AG04449 (cell line): ENCODE results near the gene CTSO.

ENCODE experiments used
- CTCF ChIA-PET: fragments of 350-600 bp; formaldehyde crosslinking; extraction: SDS; loops from one replicate; lab custom pipeline; 2021; ENCODE audit warnings: antibody characterized with exemption; lab: Yijun Ruan, JAX
- POLR2A ChIA-PET: fragments of 400-600, 350-600 bp; formaldehyde crosslinking; extraction: SDS; loops from one replicate; lab custom pipeline; 2020; ENCODE audit warnings: antibody characterized with exemption, inconsistent platforms; lab: Yijun Ruan, JAX
- DNase-seq: peaks from one replicate; pipeline ENCODE4 v3.0.0-alpha.2; 2010; ENCODE audit warnings: low read depth, low spot score
- H3K4me3 ChIP-seq: 2 replicates; pipeline ENCODE4 v1.5.1; 2011; ENCODE audit warnings: low read depth, mild to moderate bottlenecking, control low read depth, low read length
- TF ChIP-seq, protein P1 (sequence below): IDR thresholded peaks from one replicate; pipeline ENCODE4 v1.5.1; 2011; ENCODE audit warnings: mild to moderate bottlenecking, moderate library complexity, low read length, control low read depth, inconsistent platforms; ENCODE audit not compliant: insufficient read depth; ENCODE audit errors: missing control alignments

The CTSO gene

DNA sequence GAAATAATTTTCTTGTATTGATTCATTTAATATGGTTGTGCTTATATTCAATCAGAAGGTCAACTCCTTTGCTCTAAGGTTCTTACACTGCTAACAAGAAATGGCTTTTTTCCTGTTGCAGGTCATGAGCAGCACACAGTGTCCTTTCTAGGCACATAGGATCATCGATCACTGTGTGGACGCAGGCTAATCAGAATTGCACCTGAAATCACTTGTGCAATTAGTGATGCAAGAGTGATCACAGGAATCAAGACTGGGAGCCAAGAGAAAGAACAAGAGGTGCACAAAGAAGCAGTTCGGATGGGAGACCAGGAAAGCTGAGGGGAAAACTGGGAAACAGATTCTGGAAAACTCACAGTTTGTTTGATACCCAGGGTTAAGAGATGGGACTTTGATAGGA, 29.0 kb downstream of the CTSO start:
- CTCF ChIA-PET = no interaction called here
- POLR2A ChIA-PET = no interaction called here

DNA sequence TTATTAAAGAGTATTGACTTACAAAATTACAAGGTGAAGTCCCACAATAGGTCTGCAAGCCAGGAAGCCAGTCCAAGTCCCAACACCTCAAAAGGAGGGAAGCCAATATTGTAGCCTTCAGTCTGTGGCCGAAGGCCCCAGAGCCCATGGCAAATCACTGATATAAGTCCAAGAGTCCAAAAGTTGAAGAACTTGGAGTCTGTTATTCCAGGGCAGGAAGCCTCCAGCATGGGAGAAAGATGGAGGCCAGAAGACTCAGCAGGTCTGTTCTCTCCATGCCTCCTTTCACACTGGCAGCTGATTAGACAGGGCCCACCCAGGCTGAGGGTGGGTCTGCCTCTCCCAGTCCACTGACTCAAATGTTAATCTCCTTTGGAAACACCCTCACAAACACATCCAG, 32.1 kb downstream of the CTSO start:
- POLR2A ChIA-PET = no interaction called here
- DNase-seq = no peak

More for the DNA sequence above, 29.0 kb downstream of the CTSO start:
- TF ChIP-seq, protein P1, sequence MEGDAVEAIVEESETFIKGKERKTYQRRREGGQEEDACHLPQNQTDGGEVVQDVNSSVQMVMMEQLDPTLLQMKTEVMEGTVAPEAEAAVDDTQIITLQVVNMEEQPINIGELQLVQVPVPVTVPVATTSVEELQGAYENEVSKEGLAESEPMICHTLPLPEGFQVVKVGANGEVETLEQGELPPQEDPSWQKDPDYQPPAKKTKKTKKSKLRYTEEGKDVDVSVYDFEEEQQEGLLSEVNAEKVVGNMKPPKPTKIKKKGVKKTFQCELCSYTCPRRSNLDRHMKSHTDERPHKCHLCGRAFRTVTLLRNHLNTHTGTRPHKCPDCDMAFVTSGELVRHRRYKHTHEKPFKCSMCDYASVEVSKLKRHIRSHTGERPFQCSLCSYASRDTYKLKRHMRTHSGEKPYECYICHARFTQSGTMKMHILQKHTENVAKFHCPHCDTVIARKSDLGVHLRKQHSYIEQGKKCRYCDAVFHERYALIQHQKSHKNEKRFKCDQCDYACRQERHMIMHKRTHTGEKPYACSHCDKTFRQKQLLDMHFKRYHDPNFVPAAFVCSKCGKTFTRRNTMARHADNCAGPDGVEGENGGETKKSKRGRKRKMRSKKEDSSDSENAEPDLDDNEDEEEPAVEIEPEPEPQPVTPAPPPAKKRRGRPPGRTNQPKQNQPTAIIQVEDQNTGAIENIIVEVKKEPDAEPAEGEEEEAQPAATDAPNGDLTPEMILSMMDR = no peak
- H3K4me3 ChIP-seq = no peak overlapping the region
- no peak for DNase-seq

DNA sequence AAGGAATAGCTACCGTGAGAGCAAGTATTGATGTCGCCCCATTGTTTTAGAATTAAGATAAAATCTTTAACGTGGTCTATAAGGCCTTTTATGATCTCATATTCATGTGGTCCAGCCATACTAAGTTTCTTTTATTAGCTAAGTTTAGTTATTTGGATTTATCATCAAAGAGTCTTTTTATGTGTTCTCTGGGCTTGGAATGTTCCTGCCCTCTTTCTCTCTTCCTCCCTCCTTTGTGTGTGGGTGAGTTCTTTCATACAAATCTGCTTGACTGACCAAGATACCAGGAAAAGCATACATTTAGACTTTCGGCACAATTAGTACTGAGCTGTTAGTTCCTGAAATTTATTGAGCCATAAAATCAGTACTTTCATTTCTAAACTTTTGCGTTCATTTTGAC, 38.9 kb downstream of the CTSO start:
- CTCF ChIA-PET = no interaction called here
- TF ChIP-seq, protein P1 = no peak
- POLR2A ChIA-PET = no interaction called here
- no peak for DNase-seq
- H3K4me3 ChIP-seq = no peak overlapping the region

More for the DNA sequence above, 32.1 kb downstream of the CTSO start:
- H3K4me3 ChIP-seq = no peak overlapping the region
- TF ChIP-seq, protein P1 = no peak
- CTCF ChIA-PET = no interaction called here

DNA sequence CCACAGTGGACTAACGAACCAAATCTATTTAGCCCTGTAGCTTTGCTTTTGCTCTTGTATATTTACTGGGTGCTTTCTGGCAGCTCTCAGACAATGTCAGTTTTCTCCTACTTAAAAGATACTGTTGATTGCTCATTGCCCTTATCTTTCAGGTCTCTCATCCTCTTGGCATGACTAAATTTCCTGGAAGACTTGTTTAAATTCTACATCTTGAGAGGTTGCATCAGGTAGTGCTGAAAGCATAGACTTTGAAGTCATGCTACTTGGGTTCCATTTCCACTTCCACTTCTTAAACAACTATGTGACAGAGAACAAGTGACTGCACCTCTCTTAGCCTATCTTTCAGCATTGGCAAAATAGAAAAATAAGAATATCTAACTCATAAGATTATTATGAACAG, 41.8 kb downstream of the CTSO start:
- TF ChIP-seq, protein P1 = no peak
- ChIA-PET CTCF (no interaction called here), POLR2A (no interaction called here)
- H3K4me3 ChIP-seq = no peak overlapping the region
- DNase-seq = no peak

DNA sequence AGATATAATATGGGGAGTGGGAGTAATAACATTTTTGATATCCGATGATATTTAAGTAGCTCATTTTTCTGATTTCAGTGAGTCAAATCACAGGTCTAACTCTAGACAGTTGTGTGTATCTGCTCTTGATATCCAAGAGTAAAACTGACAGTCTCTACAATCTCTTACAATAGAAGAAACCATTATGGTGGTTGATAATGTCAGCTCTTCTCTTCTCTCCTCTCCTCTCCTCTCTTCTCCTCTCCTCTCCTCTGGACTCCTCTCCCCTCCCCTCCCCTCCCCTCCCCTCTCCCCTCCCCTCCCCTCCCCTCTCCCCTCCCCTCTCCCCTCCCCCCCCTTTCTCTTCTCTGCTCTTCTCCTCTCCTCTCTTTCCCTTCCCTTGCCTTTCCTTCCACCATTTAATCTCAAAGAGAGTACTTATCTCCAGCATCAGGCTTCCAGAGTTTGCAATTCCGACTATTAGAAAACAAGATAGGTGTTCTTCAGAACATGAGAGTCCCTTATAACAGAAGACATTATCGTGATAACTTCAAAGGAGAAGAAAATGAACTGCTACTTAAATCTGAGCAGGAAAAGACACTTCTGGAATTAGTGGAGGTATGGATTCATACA, 43.9 kb downstream of the CTSO start:
- DNase-seq = no peak
- POLR2A ChIA-PET = no interaction called here

More for the DNA sequence above, 43.9 kb downstream of the CTSO start:
- H3K4me3 ChIP-seq = no peak overlapping the region
- TF ChIP-seq, protein P1 = no peak
- CTCF ChIA-PET = interaction anchor here (0.6 to 1.4 kb wide), 2 partner anchors 9 to 43 kb away, joined by 3 to 5 read pairs; partner anchors contain the start of gene CTSO
